T-helper 2 cell treated with Interferon-gamma antibody and Interleukin-4, amounts not matched to agents 5 μg/mL and 100 μg/mL, for 36 hours (primary cell): ENCODE data around the gene DCAF11.

Experiments used
- DNase-seq: peaks from one replicate; pipeline ENCODE4 v3.0.0; 2021; ENCODE audit warnings: low spot score
- H3K27ac Mint-ChIP-seq: one replicate; pipeline ENCODE4 v1.8.0; 2021; ENCODE audit warnings: mild to moderate bottlenecking, mixed read lengths
- H3K27me3 Mint-ChIP-seq: one replicate; pipeline ENCODE4 v1.8.0; 2021; ENCODE audit warnings: low read depth, mixed read lengths
- H3K36me3 Mint-ChIP-seq: one replicate; pipeline ENCODE4 v1.8.0; 2021; ENCODE audit warnings: low read depth, mixed read lengths
- H3K4me1 Mint-ChIP-seq: one replicate; pipeline ENCODE4 v1.8.0; 2021; ENCODE audit warnings: low read depth, mixed read lengths
- H3K4me3 Mint-ChIP-seq: one replicate; pipeline ENCODE4 v1.8.0; 2022; ENCODE audit warnings: mild to moderate bottlenecking, moderate library complexity, mixed read lengths
- H3K9me3 Mint-ChIP-seq: one replicate; pipeline ENCODE4 v1.8.0; 2021; ENCODE audit warnings: mixed read lengths

DCAF11 gene

DNA sequence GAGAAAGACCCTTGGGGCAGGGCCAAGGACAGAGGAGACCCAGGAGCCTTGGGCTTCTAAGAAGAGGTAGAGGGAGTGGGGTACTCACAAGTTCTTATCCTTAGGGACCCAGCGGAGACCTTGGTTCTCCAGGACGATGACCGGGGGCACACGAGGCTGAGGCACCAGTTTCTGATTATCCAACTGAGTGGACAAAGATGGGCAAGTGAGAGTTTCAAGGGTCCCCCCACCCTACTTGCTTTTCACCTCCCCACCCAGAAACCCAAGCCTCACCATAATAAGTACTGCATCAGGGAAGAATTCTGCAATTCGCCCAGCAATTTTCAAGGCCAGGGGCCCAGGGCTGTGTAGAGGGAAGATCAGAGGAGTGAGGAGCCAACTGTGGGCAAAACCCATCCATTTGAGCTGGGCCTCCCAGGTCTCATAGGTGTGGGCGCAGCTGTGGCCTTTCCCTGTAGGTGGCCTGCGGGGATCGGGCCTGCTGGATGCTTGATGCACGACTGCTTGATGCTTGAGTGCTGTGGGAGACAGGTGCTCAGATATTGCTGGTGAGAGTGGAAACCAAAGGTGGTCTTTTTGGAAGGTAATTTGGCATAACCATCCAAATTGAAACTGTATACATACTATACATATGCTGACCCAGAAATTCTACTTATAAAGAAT lies 24.8 kb downstream of the DCAF11 start:
- H3K27ac Mint-ChIP-seq, result peak overlapping the region; percentile 77
- H3K4me1 Mint-ChIP-seq, result peaks cover 54% of the 10 kb centered on the region
- DNase-seq, result no peak
- peak overlapping the region; percentile 99 for H3K4me3 Mint-ChIP-seq
- H3K27me3 Mint-ChIP-seq, result no peaks in the 10 kb centered on the region
- no peaks in the 10 kb centered on the region for H3K9me3 Mint-ChIP-seq
- peaks cover 64% of the 10 kb centered on the region for H3K36me3 Mint-ChIP-seq

GRCh38 chr14:24141097-24141880 lies 26.7 kb downstream of the DCAF11 start, which contains the start of gene EMC9:
TSS of gene EMC9 (minus strand) at chr14:24141591. CDS start at chr14:24141304, 287 bp downstream.
- Mint-ChIP-seq H3K4me1 (peaks cover 60% of the 10 kb centered on the region), H3K27ac (peak within 1 kb of the TSS; percentile 84)

DNA sequence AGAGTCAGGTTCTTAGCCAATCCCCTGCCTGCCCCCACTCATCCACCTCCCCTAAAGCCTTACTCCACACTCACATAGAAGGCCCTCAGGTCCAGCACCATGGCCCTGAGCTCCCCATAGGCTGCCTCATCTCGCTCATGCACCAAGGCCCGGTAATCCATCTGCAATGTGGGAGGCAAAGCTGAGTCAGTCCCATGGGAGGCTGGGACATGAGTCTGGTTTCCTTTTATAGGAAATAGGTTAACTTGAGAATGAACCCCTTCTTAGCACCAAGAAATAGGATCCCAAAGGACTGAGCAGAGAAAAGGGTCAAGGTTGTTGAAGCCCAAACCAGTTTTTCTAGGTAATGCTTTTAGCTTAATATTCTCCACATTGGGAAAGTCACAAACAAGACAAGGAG lies 28.9 kb downstream of the DCAF11 start:
- H3K27ac Mint-ChIP-seq, result peak overlapping the region; percentile 69

More at GRCh38 chr14:24141097-24141880, 26.7 kb downstream of the DCAF11 start, which contains the start of gene EMC9:
- H3K4me3 Mint-ChIP-seq, result peak within 1 kb of the TSS; percentile 99
- H3K27me3 Mint-ChIP-seq, result no peaks in the 10 kb centered on the region
- DNase-seq, result peak; percentile 100
- H3K9me3 Mint-ChIP-seq, result no peaks in the 10 kb centered on the region
- peaks cover 80% of the 10 kb centered on the region for H3K36me3 Mint-ChIP-seq

DNA sequence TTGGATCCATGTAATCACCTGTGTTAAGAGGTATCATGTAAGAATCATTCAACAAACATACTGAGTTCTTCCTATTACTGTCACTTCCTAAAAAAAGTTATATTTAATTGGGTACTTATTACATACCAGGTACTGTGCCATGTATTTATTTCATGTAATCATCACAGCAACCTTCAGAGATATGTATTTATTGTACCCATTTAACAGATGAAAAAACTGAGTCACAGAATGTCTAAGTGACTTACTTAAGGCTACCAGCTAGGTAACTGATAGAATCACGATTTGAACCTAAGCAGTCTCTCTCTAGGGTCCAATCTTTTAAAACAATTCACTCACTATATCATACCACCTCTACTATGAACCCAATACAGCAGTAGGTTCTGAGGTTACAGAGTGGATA lies 29.9 kb downstream of the DCAF11 start:
- no peak for DNase-seq
- Mint-ChIP-seq H3K9me3 (no peaks in the 10 kb centered on the region), H3K4me3 (peak overlapping the region; percentile 100), H3K27ac (peak overlapping the region; percentile 50), H3K27me3 (no peaks in the 10 kb centered on the region), H3K36me3 (peaks cover 68% of the 10 kb centered on the region), H3K4me1 (peaks cover 50% of the 10 kb centered on the region)

More for the DNA sequence above, 28.9 kb downstream of the DCAF11 start:
- no peaks in the 10 kb centered on the region for H3K27me3 Mint-ChIP-seq
- no peaks in the 10 kb centered on the region for H3K9me3 Mint-ChIP-seq
- H3K4me3 Mint-ChIP-seq, result peak overlapping the region; percentile 99
- peaks cover 50% of the 10 kb centered on the region for H3K4me1 Mint-ChIP-seq
- peaks cover 68% of the 10 kb centered on the region for H3K36me3 Mint-ChIP-seq
- DNase-seq, result no peak

DNA sequence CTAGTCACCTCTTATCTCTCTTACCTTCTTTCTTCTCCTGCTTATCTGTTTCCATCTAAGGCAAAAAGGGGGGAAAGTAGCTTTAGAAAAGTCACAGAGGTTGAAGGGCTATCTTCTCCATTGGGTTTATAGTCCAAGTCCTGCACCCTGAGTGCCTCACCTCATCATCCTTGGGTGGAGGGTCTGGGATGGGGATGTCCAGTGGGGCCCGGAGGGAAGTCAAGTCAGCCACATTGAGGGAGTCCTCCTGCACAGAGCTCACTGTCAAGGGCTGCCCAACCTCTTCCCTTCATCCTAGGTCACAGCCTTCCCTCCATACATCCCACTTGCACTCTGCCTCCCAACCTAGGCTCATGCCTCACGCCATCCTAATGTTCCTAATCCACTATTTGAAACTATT lies 30.6 kb downstream of the DCAF11 start:
- Mint-ChIP-seq H3K36me3 (peaks cover 67% of the 10 kb centered on the region), H3K27me3 (no peaks in the 10 kb centered on the region), H3K9me3 (no peaks in the 10 kb centered on the region), H3K4me3 (peak overlapping the region; percentile 100), H3K27ac (peak overlapping the region; percentile 100), H3K4me1 (peaks cover 49% of the 10 kb centered on the region)
- DNase-seq, result no peak

DNA sequence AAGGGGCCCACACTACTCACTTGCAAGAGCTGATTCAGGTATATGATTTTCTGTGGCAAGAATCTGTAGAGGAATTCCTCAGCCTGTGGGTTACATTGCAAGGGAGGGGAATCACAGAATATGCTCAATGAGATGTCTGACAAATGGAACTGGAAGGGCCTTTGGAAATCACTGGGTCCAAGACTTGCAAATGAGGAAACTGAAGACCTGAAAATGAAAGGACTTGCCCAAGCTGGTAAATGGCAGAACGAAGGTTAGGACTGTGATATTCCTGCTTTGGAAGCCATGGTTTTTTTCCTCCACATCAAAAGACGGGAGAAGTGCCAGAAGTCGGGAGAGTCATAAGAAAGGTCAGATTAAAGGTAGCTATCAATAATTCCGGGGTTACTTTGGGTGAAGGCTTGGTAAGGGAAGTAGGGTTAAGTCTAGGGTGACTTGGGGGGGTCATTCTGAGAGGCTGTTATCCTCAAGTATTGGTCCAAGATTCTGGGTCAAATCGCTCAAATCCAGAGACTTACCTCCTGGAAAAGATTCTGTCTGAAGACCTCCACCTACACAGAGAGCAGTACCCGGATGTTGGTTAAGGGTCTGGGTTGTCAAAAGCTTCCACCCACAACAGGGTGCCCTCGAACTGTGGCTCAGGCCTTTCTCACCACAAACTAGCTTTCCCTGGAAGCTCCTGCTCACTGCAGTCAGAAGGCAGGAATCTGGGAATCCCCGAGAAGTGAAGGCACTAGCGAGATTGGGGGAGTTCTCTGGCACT lies 31.3 kb downstream of the DCAF11 start:
- peak overlapping the region; percentile 100 for H3K27ac Mint-ChIP-seq
- DNase-seq, result no peak
- H3K9me3 Mint-ChIP-seq, result no peaks in the 10 kb centered on the region
- peaks cover 53% of the 10 kb centered on the region for H3K4me1 Mint-ChIP-seq
- no peaks in the 10 kb centered on the region for H3K27me3 Mint-ChIP-seq
- H3K36me3 Mint-ChIP-seq, result peaks cover 67% of the 10 kb centered on the region
- H3K4me3 Mint-ChIP-seq, result peak overlapping the region; percentile 100

DNA sequence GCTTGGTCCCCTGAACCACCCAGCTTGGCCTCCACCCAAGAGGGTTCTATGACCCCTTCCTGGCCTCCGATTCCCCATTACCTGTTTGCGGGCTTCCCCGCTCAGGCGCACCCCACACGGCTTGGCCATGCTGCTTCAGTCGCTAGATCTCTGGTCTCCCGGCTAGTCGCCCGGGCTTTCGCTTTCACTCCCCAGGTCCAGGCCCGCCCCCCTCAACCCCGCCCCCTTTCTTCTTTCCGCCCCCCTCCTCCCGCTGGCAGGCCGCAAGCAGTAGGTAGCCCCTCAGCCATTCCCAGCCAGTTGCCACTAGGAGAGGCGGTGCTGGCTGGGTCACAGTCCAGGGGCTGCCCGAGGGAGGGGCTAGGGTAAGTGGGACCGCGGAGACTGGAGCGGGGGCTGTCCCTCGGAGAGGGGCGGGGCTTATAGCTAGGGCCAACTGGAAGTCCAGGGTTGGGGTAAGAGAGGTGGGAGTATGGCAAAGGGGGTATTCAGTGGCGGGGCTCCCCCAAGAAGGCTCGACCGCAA lies 31.9 kb downstream of the DCAF11 start, which contains the start of gene PSME2:
Gene PSME2, minus strand, starts transcription at position 158 of the 525 bp plus-strand sequence. Its CDS starts 29 bp downstream, at position 129.
- no peaks in the 10 kb centered on the region for H3K27me3 Mint-ChIP-seq
- peaks cover 72% of the 10 kb centered on the region for H3K36me3 Mint-ChIP-seq
- H3K9me3 Mint-ChIP-seq, result no peaks in the 10 kb centered on the region
- H3K4me1 Mint-ChIP-seq, result peaks cover 53% of the 10 kb centered on the region
- H3K27ac Mint-ChIP-seq, result peak within 1 kb of the TSS; percentile 100
- peak within 1 kb of the TSS; percentile 100 for H3K4me3 Mint-ChIP-seq
- peak; percentile 93 for DNase-seq

DNA sequence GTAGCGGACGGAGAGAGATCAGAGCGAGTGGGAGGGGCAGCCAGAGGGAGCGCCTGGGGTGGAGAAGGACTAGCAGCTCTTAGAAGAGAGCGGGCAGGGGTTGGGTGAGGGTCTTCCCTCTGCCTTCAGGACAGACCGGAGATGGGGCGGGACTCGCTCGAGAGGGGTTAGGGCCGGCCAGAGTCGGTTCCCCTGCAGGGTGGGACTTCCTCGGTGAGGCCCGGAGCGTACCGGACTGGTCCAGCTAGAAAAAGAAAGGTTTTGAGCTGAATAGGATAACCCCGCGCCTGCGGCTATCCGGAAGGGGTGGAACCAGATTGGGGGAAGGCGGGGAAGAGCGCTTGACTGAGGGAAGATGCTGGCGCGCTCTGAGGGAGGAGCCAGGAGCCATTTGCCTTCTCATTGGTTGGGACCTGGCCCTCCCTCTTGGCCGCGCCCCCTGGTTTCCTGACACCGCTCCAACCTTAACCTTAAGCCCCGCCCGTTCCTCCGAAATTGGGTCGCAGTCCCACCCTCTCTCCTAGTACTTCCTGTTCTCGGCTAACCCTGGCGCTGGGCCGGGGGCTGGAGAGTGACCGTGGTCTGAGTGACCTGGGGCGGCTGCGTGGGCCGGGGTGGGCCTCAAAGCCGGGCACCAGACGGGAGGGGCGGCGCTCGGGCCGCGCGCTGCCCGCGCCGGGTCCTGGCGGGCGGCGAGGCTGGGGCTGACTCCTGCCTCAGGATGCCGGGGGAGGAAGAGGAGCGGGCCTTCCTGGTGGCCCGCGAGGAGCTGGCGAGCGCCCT lies 32.6 kb downstream of the DCAF11 start, which contains the start of gene RNF31:
Gene RNF31, plus strand, starts transcription at position 521 of the 783 bp plus-strand sequence. Its CDS starts 201 bp downstream, at position 722.
- H3K36me3 Mint-ChIP-seq, result peaks cover 73% of the 10 kb centered on the region
- H3K27me3 Mint-ChIP-seq, result no peaks in the 10 kb centered on the region
- H3K4me3 Mint-ChIP-seq, result peak within 1 kb of the TSS; percentile 100
- DNase-seq, result peak; percentile 98
- H3K4me1 Mint-ChIP-seq, result peaks cover 51% of the 10 kb centered on the region
- no peaks in the 10 kb centered on the region for H3K9me3 Mint-ChIP-seq
- peak within 1 kb of the TSS; percentile 100 for H3K27ac Mint-ChIP-seq

DNA sequence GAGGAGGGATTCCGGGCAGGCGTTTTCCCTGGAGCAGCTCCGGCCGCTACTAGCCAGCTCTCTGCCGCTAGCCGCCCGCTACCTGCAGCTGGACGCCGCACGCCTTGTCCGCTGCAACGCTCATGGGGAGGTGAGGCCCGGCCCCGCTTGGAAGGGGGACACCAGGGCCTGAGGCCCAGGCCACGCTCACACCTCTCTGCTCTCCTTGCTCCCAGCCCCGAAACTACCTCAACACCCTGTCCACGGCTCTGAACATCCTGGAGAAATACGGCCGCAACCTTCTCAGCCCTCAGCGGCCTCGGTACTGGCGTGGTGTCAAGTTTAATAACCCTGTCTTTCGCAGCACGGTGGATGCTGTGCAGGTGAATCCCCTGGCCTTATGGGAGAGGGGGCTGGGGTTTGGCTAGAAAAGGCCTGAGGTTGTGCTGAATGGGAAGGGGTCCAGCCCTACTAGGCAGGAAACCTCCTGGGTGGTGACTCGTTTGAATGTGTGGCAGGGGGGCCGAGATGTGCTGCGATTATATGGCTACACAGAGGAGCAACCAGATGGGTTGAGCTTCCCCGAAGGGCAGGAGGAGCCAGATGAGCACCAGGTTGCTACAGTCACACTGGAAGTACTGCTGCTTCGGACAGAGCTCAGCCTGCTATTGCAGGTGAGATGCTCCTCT lies 33.3 kb downstream of the DCAF11 start:
- peaks cover 73% of the 10 kb centered on the region for H3K36me3 Mint-ChIP-seq
- DNase-seq, result no peak
- no peaks in the 10 kb centered on the region for H3K9me3 Mint-ChIP-seq
- peaks cover 48% of the 10 kb centered on the region for H3K4me1 Mint-ChIP-seq
- H3K27me3 Mint-ChIP-seq, result no peaks in the 10 kb centered on the region
- H3K27ac Mint-ChIP-seq, result peak overlapping the region; percentile 82
- H3K4me3 Mint-ChIP-seq, result peak overlapping the region; percentile 100

DNA sequence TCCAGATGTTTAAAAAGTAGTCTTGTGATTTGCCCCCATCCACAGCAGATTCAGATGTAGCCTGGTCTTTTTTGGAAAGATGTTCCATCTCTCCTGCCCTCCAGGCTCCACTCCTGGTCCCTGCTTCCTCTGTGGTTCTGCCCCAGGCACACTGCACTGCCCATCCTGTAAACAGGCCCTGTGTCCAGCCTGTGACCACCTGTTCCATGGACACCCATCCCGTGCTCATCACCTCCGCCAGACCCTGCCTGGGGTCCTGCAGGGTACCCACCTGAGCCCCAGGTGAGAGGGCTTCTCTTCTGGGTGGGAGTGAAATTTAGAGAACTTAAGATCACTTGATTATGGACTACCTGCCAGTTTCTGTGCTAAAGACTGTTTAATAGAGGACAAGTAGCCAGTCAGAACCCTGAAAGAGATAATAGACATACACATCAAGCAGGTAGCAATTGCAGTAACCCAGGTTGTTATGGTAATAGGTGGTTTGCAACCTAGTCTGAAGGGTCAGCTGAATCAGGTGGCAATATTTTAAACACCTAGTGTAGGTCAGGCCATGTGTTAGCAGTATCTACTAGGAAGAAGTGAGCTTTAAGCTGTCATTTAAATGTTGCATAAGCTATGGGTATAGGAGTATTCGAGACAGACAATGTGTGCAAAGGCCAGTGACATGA lies 34.9 kb downstream of the DCAF11 start:
- H3K36me3 Mint-ChIP-seq, result peaks cover 62% of the 10 kb centered on the region
- peaks cover 36% of the 10 kb centered on the region for H3K4me1 Mint-ChIP-seq
- H3K27ac Mint-ChIP-seq, result peak overlapping the region; percentile 26

GRCh38 chr14:24150061-24150460 lies 35.5 kb downstream of the DCAF11 start:
- DNase-seq, result no peak
- H3K9me3 Mint-ChIP-seq, result no peaks in the 10 kb centered on the region
- H3K36me3 Mint-ChIP-seq, result peaks cover 64% of the 10 kb centered on the region
- no peak overlapping the region for H3K27ac Mint-ChIP-seq
- H3K4me3 Mint-ChIP-seq, result no peak overlapping the region
- peaks cover 32% of the 10 kb centered on the region for H3K4me1 Mint-ChIP-seq
- no peaks in the 10 kb centered on the region for H3K27me3 Mint-ChIP-seq

More for the DNA sequence above, 34.9 kb downstream of the DCAF11 start:
- DNase-seq, result no peak
- peak overlapping the region; percentile 100 for H3K4me3 Mint-ChIP-seq
- H3K9me3 Mint-ChIP-seq, result no peaks in the 10 kb centered on the region
- no peaks in the 10 kb centered on the region for H3K27me3 Mint-ChIP-seq

- Mint-ChIP-seq H3K9me3 (no peaks in the 10 kb centered on the region), H3K4me3 (peak overlapping the region; percentile 3), H3K36me3 (peaks cover 64% of the 10 kb centered on the region), H3K27ac (peak overlapping the region; percentile 34), H3K4me1 (peaks cover 26% of the 10 kb centered on the region), H3K27me3 (no peaks in the 10 kb centered on the region)
- no peak for DNase-seq
Observed at GRCh38 chr14:24150567-24150966, 36.0 kb downstream of the DCAF11 start.
